ENCODE data around the gene PRKCE. TPM values are rescaled to one million over a fixed set of nuclear protein-coding genes. Genes with fewer than 3 reads are reported as not detected.

Gene PRKCE
- total RNA-seq, 6 experiments from 2014 or later = 5.2 to 18.8 (median 11.0) TPM

GRCh38 chr2:45902781-45903375 lies 251.4 kb downstream of the PRKCE start:
- H3K9me3 ChIP-seq = no peaks in the 10 kb centered on the region
- ATAC-seq = no peak
- no peaks in the 10 kb centered on the region for H3K36me3 ChIP-seq
- DNase-seq = no peak
- H3K4me1 ChIP-seq = no peaks in the 10 kb centered on the region
- no peaks in the 10 kb centered on the region for H3K27me3 ChIP-seq
- WGBS (ENCODE audit: insufficient coverage, low coverage, low lambda C conversion rate, missing lambda C conversion rate) = 91% methylated on average over 2 of the region's 2 CpGs
- H3K27ac ChIP-seq = no peak overlapping the region
- TF ChIP-seq, protein P1, sequence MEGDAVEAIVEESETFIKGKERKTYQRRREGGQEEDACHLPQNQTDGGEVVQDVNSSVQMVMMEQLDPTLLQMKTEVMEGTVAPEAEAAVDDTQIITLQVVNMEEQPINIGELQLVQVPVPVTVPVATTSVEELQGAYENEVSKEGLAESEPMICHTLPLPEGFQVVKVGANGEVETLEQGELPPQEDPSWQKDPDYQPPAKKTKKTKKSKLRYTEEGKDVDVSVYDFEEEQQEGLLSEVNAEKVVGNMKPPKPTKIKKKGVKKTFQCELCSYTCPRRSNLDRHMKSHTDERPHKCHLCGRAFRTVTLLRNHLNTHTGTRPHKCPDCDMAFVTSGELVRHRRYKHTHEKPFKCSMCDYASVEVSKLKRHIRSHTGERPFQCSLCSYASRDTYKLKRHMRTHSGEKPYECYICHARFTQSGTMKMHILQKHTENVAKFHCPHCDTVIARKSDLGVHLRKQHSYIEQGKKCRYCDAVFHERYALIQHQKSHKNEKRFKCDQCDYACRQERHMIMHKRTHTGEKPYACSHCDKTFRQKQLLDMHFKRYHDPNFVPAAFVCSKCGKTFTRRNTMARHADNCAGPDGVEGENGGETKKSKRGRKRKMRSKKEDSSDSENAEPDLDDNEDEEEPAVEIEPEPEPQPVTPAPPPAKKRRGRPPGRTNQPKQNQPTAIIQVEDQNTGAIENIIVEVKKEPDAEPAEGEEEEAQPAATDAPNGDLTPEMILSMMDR (IDR thresholded peaks at IDR 0.05) = no peak
- TF ChIP-seq POLR2A (IDR thresholded peaks at IDR 0.05) = no peak
- no peak overlapping the region for H3K4me3 ChIP-seq
- intact Hi-C loops (cut with DNase I) = no loop called here

DNA sequence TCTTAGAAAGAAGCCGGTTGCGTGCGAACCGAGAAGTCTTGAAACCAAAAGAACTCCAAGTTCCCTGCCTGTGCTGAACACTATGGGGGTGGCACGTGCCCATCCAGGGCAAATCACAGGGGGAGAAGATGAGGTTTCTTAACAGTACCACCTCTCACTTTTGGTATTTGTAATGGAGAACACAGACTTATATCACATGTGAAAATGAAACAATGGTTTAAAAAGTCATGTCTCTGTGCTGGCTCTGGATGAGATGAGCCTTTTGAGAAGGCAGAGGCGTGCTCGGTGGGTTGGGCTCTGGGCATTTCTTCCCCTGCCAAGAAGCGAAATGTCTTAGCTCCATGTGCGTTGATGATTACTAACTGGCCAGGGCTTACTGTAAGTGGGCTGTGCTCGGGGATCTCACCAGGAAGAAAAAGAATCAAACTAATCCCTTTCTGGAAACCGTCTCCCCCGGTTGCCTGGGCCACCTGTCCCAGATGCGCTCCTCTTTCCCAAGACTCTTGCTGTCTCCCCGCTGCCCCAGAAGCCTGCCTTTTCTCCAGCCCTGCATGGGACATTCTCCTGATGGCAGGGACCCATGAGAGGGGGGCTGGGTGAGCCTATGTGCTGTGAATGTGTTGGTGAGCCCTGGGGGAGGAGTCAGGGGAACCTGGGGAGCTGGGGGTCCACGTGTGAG lies 252.9 kb downstream of the PRKCE start:
- ATAC-seq (no peak), DNase-seq (no peak)
- intact Hi-C loops (cut with DNase I) = no loop called here
- Histone ChIP-seq H3K27ac (no peak overlapping the region), H3K4me1 (no peaks in the 10 kb centered on the region), H3K9me3 (no peaks in the 10 kb centered on the region), H3K27me3 (no peaks in the 10 kb centered on the region), H3K36me3 (no peaks in the 10 kb centered on the region), H3K4me3 (no peak overlapping the region)
- TF ChIP-seq, protein P1 (IDR thresholded peaks at IDR 0.05) = no peak
- TF ChIP-seq POLR2A (IDR thresholded peaks at IDR 0.05) = no peak
- WGBS (ENCODE audit: insufficient coverage, low coverage, low lambda C conversion rate, missing lambda C conversion rate) = 62% methylated on average over 7 of the region's 15 CpGs

DNA sequence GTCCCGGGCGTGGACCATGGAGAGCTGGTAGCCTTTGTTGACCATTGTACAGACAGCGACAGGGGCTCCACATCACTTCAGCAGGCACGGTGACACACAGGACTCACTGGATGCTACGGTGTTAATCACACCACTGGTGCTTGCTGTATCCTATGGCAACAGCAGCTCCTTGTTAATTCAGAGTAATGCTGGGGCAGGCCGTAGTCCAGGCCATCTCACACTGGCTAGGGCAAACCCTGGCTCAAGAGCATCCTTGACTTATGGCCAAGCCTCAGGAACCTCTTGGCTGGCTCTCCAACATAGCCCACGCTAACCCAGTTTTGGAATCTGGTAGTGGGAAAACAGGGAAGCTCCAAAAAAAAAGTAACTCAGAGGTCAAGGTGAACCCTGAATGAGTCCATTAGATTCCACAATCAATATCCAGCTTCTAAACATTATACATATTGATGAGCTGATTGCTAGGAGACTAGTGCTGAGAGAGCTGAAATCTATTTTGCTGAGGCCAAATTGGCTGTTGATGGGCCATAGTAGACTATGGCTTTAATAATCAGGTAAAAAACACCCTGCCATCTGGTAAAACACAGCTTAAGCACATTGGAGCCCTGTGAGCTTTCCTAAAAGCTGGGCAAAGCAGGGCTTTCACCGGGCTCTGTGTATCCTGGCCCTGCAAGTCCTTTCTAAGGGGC lies 253.6 kb downstream of the PRKCE start:
- Histone ChIP-seq H3K27ac (no peak overlapping the region), H3K27me3 (no peaks in the 10 kb centered on the region), H3K9me3 (no peaks in the 10 kb centered on the region), H3K4me1 (no peaks in the 10 kb centered on the region), H3K4me3 (no peak overlapping the region), H3K36me3 (no peaks in the 10 kb centered on the region)
- ATAC-seq (peak in 1 of 4 donors; percentile 20), DNase-seq (no peak)
- intact Hi-C loops (cut with DNase I) = no loop called here
- TF ChIP-seq, protein P1 (IDR thresholded peaks at IDR 0.05) = no peak
- no peak for TF ChIP-seq POLR2A (IDR thresholded peaks at IDR 0.05)
- WGBS (ENCODE audit: insufficient coverage, low coverage, low lambda C conversion rate, missing lambda C conversion rate) = no CpG with 5 or more reads among the region's 8 CpGs

- intact Hi-C loops (cut with DNase I) = no loop called here
- no peak for DNase-seq
- ATAC-seq = no peak
- no peak for TF ChIP-seq POLR2A (IDR thresholded peaks at IDR 0.05)
- TF ChIP-seq, protein P1 (IDR thresholded peaks at IDR 0.05) = no peak
- Histone ChIP-seq H3K4me3 (no peak overlapping the region), H3K27ac (no peak overlapping the region), H3K36me3 (no peaks in the 10 kb centered on the region), H3K9me3 (no peaks in the 10 kb centered on the region), H3K4me1 (no peaks in the 10 kb centered on the region), H3K27me3 (no peaks in the 10 kb centered on the region)
- WGBS (ENCODE audit: insufficient coverage, low coverage, low lambda C conversion rate, missing lambda C conversion rate) = 100% methylated on average over 1 of the region's 5 CpGs
Measured at GRCh38 chr2:45905632-45905958, 254.1 kb downstream of the PRKCE start.
